GM06990 (cell line): ENCODE data around the gene CD244.

ENCODE experiments used
- DNase-seq: peaks from one replicate; pipeline ENCODE4 v3.0.0-alpha.2; 2011; ENCODE audit not compliant: insufficient read length; ENCODE audit errors: extremely low read depth
- H3K27me3 ChIP-seq: replicated peaks from 2 replicates; pipeline ENCODE4 v1.6.0; 2011; ENCODE audit warnings: low read length; ENCODE audit not compliant: control insufficient read depth, insufficient read depth
- H3K36me3 ChIP-seq: 2 replicates; pipeline ENCODE4 v1.5.1; 2011; ENCODE audit warnings: low read length; ENCODE audit not compliant: control insufficient read depth, insufficient read depth
- H3K4me3 ChIP-seq: replicated peaks from 2 replicates; pipeline ENCODE4 v1.5.1; 2011; ENCODE audit warnings: low read depth, mild to moderate bottlenecking, control low read depth, low read length
- TF ChIP-seq, protein P1 (sequence below): IDR thresholded peaks from 2 replicates; pipeline ENCODE4 v1.5.1; 2011; ENCODE audit warnings: low read length, control low read depth, mild to moderate bottlenecking, inconsistent platforms; ENCODE audit not compliant: insufficient read depth, poor library complexity, severe bottlenecking

Gene CD244

DNA sequence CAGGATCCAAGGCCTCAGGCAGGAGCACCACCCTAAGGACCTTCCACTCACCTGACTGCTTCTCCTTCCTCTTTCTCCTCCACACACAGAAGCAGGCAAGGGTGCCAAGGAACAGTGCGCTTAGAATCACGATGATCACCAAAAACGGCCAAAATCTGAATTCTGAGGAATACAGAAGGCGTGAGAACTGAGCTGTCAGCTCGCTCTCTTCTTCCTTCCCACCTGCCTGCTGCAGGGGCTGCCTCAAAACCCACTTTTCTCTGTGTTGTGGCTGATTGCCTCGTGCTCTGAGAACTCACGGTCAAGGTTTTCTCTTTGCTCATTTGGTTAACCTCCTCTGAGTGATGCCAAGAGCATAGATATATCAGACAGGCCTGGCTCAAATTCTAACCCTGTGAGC lies 23.8 kb downstream of the CD244 start:
- no peak for DNase-seq
- TF ChIP-seq, protein P1, sequence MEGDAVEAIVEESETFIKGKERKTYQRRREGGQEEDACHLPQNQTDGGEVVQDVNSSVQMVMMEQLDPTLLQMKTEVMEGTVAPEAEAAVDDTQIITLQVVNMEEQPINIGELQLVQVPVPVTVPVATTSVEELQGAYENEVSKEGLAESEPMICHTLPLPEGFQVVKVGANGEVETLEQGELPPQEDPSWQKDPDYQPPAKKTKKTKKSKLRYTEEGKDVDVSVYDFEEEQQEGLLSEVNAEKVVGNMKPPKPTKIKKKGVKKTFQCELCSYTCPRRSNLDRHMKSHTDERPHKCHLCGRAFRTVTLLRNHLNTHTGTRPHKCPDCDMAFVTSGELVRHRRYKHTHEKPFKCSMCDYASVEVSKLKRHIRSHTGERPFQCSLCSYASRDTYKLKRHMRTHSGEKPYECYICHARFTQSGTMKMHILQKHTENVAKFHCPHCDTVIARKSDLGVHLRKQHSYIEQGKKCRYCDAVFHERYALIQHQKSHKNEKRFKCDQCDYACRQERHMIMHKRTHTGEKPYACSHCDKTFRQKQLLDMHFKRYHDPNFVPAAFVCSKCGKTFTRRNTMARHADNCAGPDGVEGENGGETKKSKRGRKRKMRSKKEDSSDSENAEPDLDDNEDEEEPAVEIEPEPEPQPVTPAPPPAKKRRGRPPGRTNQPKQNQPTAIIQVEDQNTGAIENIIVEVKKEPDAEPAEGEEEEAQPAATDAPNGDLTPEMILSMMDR = no peak
- Histone ChIP-seq H3K4me3 (no peak overlapping the region), H3K36me3 (no peaks in the 10 kb centered on the region), H3K27me3 (no peaks in the 10 kb centered on the region)

DNA sequence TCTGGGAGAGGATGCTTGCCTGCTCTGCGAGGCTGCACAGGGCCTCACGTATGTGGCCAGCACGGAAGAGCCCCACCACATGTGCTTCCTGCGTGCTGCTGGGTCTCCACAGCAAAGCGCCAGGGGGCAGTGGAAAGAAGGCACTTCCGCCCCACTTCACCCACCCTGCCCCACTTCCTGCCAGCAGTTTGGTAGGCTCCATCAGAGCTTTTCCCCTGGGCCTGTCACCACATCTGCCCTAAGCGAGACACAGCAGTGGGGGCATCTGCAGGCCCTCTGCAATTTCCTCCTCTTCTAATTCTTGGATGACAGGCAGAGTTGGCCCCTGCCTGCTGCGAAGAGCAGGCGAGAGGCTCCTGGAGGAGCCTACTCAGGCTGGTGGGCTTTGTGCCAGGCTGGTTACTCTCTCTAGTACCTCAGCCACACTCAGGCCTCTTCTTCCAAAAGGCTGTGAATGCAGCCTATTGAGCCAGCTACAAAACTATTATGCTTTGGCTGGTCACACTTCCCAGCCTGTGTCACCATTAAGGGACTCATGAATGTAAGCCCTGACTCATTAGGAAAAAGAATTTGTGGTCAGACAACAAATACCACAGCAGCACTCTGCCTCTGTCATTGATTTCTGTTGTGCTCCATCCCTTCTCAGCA lies 25.0 kb downstream of the CD244 start:
- peak; percentile 82 for DNase-seq
- Histone ChIP-seq H3K27me3 (no peaks in the 10 kb centered on the region), H3K4me3 (no peak overlapping the region), H3K36me3 (no peaks in the 10 kb centered on the region)
- TF ChIP-seq, protein P1 = peak; percentile 62

DNA sequence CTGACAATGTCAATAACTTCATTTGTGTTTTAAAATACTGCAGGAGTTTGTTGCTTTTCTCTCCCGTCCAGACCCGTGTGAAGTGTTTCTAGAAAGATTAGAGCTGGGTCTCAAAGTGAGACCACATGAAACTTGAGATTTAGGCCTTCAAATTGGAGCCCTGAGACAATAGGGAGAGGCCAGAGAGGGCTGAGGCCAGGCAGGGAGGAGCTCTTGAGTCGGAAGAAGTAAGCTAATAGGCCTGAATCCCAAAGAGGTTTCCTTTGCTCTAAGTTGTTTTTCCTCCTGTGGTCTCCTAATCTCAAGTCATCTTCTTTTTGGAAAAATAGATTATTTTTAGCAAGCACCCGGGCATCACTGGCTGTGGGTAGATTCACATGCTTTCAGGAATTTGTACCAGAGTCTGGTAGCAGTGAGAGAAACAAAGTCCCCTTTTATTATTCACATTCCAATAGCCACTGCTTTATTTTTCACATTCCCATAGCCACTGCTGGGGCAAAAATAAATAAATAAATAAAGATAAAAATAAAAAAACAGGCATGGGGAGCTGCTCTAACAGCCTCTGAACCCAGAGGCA lies 25.6 kb downstream of the CD244 start:
- DNase-seq = no peak
- no peak overlapping the region for H3K4me3 ChIP-seq
- no peaks in the 10 kb centered on the region for H3K27me3 ChIP-seq
- TF ChIP-seq, protein P1 = no peak
- no peaks in the 10 kb centered on the region for H3K36me3 ChIP-seq

DNA sequence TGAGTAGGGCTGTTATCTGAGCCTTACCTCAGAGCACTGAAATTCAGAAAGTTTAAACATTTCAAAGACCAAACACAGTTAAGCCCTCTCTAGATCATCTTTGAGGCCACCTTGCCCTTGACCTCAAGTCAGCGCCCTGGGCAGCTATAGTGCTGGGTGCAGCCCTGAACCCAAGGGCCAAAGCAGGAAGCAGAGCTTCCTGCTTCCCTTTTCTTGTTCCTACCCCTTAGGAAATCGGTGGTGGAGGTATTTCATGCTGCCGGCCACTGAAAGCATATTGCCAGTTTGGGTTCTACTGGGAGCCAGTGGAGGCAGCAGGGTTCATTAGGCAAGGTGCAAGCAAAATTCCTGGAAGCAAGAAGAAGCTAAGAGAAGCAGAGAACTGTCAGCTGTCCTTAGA lies 26.1 kb downstream of the CD244 start:
- H3K36me3 ChIP-seq = no peaks in the 10 kb centered on the region
- DNase-seq = no peak
- H3K27me3 ChIP-seq = no peaks in the 10 kb centered on the region
- TF ChIP-seq, protein P1 = no peak
- H3K4me3 ChIP-seq = no peak overlapping the region

DNA sequence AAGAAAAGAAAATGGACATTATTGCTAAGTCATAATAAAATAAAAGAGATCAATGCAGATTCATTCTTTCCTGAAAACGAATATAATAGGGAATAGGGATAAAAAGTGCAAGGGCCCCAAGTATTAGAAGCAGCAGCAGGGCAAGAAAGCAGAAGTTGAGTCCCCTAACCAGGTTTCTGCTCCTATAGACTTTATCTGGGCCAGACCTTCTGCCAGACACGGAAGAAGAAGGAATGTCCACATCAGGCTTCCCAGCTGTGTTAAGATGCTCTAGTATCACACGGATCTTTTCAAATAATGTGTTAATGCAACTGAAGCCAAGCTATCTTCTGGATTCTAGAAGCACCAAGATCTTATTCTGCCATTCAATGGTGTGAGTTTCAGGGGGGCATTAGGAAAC lies 26.9 kb downstream of the CD244 start:
- TF ChIP-seq, protein P1 = no peak
- Histone ChIP-seq H3K4me3 (no peak overlapping the region), H3K27me3 (no peaks in the 10 kb centered on the region), H3K36me3 (no peaks in the 10 kb centered on the region)
- no peak for DNase-seq
